ENCODE measurements around the gene CCDC91.

CCDC91 gene

DNA sequence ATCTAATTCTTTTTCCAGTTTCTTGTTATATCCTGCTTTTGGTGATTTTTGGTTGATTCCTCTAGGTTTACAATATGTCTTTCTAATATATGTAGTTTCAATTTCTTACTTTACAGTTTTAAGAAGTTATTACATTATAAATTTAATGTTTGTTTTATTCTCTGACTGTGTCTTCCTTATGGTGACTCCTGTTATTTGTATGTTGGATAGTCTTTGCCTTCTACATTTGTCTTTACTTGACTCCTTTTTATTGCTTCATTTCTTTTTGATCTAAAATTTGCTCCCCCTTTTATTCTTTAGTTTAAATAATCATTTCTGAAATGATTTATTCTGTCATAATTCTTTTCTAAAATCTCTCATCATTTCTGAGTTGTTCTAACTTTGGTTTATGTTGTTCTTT lies 125.8 kb downstream of the CCDC91 start:
- H3F3A ChIP-seq (ENCODE audit: insufficient read depth): no peaks in the 10 kb centered on the region
- H3K27me3 ChIP-seq (ENCODE audit: low read length): no peaks in the 10 kb centered on the region
- no peak overlapping the region for H3K4me2 ChIP-seq (ENCODE audit: low read depth, low read length, poor library complexity, severe bottlenecking)
- H3K36me3 ChIP-seq (ENCODE audit: low read length): peaks cover 14% of the 10 kb centered on the region; the same call in 1 of the 2 replicates
- no peaks in the 10 kb centered on the region for H3K9me2 ChIP-seq (replicated peaks; ENCODE audit: insufficient read depth, low read length)
- H3K9me3 ChIP-seq (ENCODE audit: insufficient read depth, low read length): no peaks in the 10 kb centered on the region
- H3K4me3 ChIP-seq (ENCODE audit: insufficient read depth, low read length, poor library complexity, severe bottlenecking): no peak overlapping the region
- H3K79me2 ChIP-seq (ENCODE audit: insufficient read depth, low read length): no peaks in the 10 kb centered on the region
- no peaks in the 10 kb centered on the region for H4K20me1 ChIP-seq (ENCODE audit: low read depth, low read length)
- TF ChIP-seq, protein P1, sequence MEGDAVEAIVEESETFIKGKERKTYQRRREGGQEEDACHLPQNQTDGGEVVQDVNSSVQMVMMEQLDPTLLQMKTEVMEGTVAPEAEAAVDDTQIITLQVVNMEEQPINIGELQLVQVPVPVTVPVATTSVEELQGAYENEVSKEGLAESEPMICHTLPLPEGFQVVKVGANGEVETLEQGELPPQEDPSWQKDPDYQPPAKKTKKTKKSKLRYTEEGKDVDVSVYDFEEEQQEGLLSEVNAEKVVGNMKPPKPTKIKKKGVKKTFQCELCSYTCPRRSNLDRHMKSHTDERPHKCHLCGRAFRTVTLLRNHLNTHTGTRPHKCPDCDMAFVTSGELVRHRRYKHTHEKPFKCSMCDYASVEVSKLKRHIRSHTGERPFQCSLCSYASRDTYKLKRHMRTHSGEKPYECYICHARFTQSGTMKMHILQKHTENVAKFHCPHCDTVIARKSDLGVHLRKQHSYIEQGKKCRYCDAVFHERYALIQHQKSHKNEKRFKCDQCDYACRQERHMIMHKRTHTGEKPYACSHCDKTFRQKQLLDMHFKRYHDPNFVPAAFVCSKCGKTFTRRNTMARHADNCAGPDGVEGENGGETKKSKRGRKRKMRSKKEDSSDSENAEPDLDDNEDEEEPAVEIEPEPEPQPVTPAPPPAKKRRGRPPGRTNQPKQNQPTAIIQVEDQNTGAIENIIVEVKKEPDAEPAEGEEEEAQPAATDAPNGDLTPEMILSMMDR (IDR thresholded peaks at IDR 0.05; ENCODE audit: insufficient read depth, low read length, poor library complexity, severe bottlenecking): no peak
- no peak for TF ChIP-seq EZH2phosphoT487 (conservative IDR thresholded peaks at IDR 0.05; ENCODE audit: low read length)
- H3K9ac ChIP-seq (ENCODE audit: low read length): no peak overlapping the region
- H3K27ac ChIP-seq (ENCODE audit: low read depth, low read length): no peak overlapping the region
- no peak overlapping the region for H2AFZ ChIP-seq (ENCODE audit: low read depth, low read length, severe bottlenecking)

DNA sequence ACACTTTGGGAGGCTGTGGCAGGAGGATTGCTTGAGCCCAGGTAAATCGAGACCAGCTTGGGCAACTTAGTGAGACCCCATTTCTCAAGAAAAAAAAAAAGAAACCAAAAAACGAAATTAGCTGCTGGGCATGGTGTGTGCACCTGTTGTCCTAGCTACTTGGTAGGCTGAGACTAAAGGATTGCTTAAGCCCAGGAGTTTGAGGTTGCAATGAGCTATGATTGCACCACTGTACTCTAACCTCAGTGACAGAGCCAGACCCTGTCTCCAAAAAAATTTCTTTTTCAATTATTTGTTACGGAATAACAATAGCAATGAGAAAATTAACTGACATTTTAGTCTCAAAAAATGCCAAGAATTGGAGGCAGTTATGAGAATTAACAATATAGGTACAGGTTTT lies 128.0 kb downstream of the CCDC91 start:
- H2AFZ ChIP-seq (ENCODE audit: low read depth, low read length, severe bottlenecking): no peak overlapping the region
- no peaks in the 10 kb centered on the region for H3F3A ChIP-seq (ENCODE audit: insufficient read depth)
- TF ChIP-seq, protein P1 (IDR thresholded peaks at IDR 0.05; ENCODE audit: insufficient read depth, low read length, poor library complexity, severe bottlenecking): no peak
- no peak for TF ChIP-seq EZH2phosphoT487 (conservative IDR thresholded peaks at IDR 0.05; ENCODE audit: low read length)
- peaks cover 14% of the 10 kb centered on the region; the same call in 1 of the 2 replicates for H3K36me3 ChIP-seq (ENCODE audit: low read length)
- H3K27ac ChIP-seq (ENCODE audit: low read depth, low read length): no peak overlapping the region
- no peak overlapping the region for H3K4me2 ChIP-seq (ENCODE audit: low read depth, low read length, poor library complexity, severe bottlenecking)
- H3K4me3 ChIP-seq (ENCODE audit: insufficient read depth, low read length, poor library complexity, severe bottlenecking): no peak overlapping the region
- H3K9ac ChIP-seq (ENCODE audit: low read length): no peak overlapping the region
- no peaks in the 10 kb centered on the region for H3K79me2 ChIP-seq (ENCODE audit: insufficient read depth, low read length)
- no peaks in the 10 kb centered on the region for H4K20me1 ChIP-seq (ENCODE audit: low read depth, low read length)
- no peaks in the 10 kb centered on the region for H3K9me2 ChIP-seq (replicated peaks; ENCODE audit: insufficient read depth, low read length)
- no peaks in the 10 kb centered on the region for H3K27me3 ChIP-seq (ENCODE audit: low read length)
- H3K9me3 ChIP-seq (ENCODE audit: insufficient read depth, low read length): no peaks in the 10 kb centered on the region

DNA sequence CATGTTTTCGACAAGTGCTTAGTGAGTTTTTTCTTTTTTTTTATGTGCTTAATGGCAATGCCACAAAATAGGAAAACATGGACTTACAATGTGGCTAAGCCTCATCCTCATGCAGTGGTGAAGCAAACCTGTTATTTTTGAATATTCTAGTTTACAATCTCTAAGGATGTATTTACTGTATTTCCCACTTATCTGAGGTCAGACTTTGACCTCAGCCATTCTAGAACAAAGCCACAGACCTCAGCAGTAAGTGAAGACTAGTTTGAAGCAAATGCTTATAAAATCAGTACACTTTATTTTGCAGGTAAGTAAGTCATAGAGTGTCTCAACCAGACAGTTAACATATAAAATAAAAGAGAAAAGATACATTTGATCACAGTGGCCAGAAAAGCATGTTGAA lies 130.1 kb downstream of the CCDC91 start:
- H3K36me3 ChIP-seq (ENCODE audit: low read length): peaks cover 12% of the 10 kb centered on the region; the same call in 1 of the 2 replicates
- no peaks in the 10 kb centered on the region for H4K20me1 ChIP-seq (ENCODE audit: low read depth, low read length)
- no peak overlapping the region for H3K27ac ChIP-seq (ENCODE audit: low read depth, low read length)
- H3K4me2 ChIP-seq (ENCODE audit: low read depth, low read length, poor library complexity, severe bottlenecking): no peak overlapping the region
- H3K9me3 ChIP-seq (ENCODE audit: insufficient read depth, low read length): no peaks in the 10 kb centered on the region
- H2AFZ ChIP-seq (ENCODE audit: low read depth, low read length, severe bottlenecking): no peak overlapping the region
- H3K79me2 ChIP-seq (ENCODE audit: insufficient read depth, low read length): no peaks in the 10 kb centered on the region
- H3K9me2 ChIP-seq (replicated peaks; ENCODE audit: insufficient read depth, low read length): no peaks in the 10 kb centered on the region
- H3F3A ChIP-seq (ENCODE audit: insufficient read depth): no peaks in the 10 kb centered on the region
- TF ChIP-seq, protein P1 (IDR thresholded peaks at IDR 0.05; ENCODE audit: insufficient read depth, low read length, poor library complexity, severe bottlenecking): no peak
- no peak for TF ChIP-seq EZH2phosphoT487 (conservative IDR thresholded peaks at IDR 0.05; ENCODE audit: low read length)
- H3K4me3 ChIP-seq (ENCODE audit: insufficient read depth, low read length, poor library complexity, severe bottlenecking): no peak overlapping the region
- no peaks in the 10 kb centered on the region for H3K27me3 ChIP-seq (ENCODE audit: low read length)
- H3K9ac ChIP-seq (ENCODE audit: low read length): no peak overlapping the region

All from SU-DHL-6 (cell line).